Right lobe of liver (tissue), 4 donors: ENCODE data around the gene UBL3.

ENCODE experiments used
- CTCF ChIP-seq, 4 donors: fragments of 200-600 bp in 3 of 4; fragments of 450-650 bp in 1 of 4; IDR thresholded peaks; one replicate each; pipeline versions ENCODE4 v1.5.1 to v1.8.0; 2016 to 2022; ENCODE audit warnings: antibody characterized with exemption in 4 of 4, mild to moderate bottlenecking in 2 of 4
- POLR2A ChIP-seq: fragments of 450-650 bp; IDR thresholded peaks from one replicate; pipeline ENCODE4 v1.6.1; 2017; ENCODE audit warnings: antibody characterized with exemption, mild to moderate bottlenecking
- donor health status: DM: no; HTN: no; CAD: no.
- donor health status: DM: no; HTN: no; CAD: no.
- donor health status: DM: no; HTN: yes; CAD: no.

- no peak for TF ChIP-seq POLR2A
- TF ChIP-seq CTCF (IDR thresholded peaks at IDR 0.05): no peak
Observed at GRCh38 chr13:29774830-29775229, 75.6 kb downstream of the UBL3 start.
